Stimulated activated CD4-positive, alpha-beta T cell treated with anti-CD3 and anti-CD28 coated beads, TNF-alpha, amount 100 ng/mL, for 48 hours (primary cell): ENCODE measurements around the gene VWDE.
A peak's percentile ranks its signal among the peaks of the same experiment; 100 is the strongest.
"Not testable (repeated sequence)": the region's sequence is repeated elsewhere in the genome, so short reads cannot be mapped to it uniquely, and the experiment has no call there.

Experiments used
- DNase-seq, 3 donors: peaks; one replicate each; pipeline ENCODE4 v3.0.0-alpha.2; 2020; ENCODE audit warnings: low read depth in 3 of 3

VWDE gene

GRCh38 chr7:12403287-12404181 is at the start of gene VWDE:
Gene VWDE (minus strand): TSS chr7:12403865. CDS start chr7:12403716, 149 bp downstream.
- DNase-seq, result peak; percentile 31 to 37 (median 31)

- not testable (repeated sequence) for DNase-seq
These were observed 49.5 kb upstream of the VWDE start for GRCh38 chr7:12453136-12453535.

- DNase-seq, result no peak
These were observed 47.0 kb upstream of the VWDE start for GRCh38 chr7:12450615-12451014.

GRCh38 chr7:12444785-12445184 is 41.1 kb upstream of the VWDE start:
- no peak for DNase-seq

GRCh38 chr7:12440229-12440628 is 36.6 kb upstream of the VWDE start:
- no peak for DNase-seq

GRCh38 chr7:12436896-12437535 is 33.4 kb upstream of the VWDE start:
- DNase-seq, result no peak

- DNase-seq, result no peak
These were observed 32.5 kb upstream of the VWDE start for GRCh38 chr7:12436126-12436525.

- DNase-seq, result no peak
These were observed 30.5 kb upstream of the VWDE start for GRCh38 chr7:12434012-12434642.

GRCh38 chr7:12431886-12432556 is 28.4 kb upstream of the VWDE start:
- DNase-seq, result no peak

GRCh38 chr7:12425311-12425710 is 21.6 kb upstream of the VWDE start:
- no peak for DNase-seq

GRCh38 chr7:12423997-12424745 is 20.5 kb upstream of the VWDE start:
- DNase-seq, result no peak

GRCh38 chr7:12423355-12423996 is 19.8 kb upstream of the VWDE start:
- no peak for DNase-seq

- DNase-seq, result no peak
These were observed 19.1 kb upstream of the VWDE start for GRCh38 chr7:12422554-12423320.

- DNase-seq, result no peak
These were observed 14.8 kb upstream of the VWDE start for GRCh38 chr7:12418452-12418851.

- DNase-seq, result no peak
These were observed 11.4 kb upstream of the VWDE start for GRCh38 chr7:12415072-12415471.

- DNase-seq, result no peak
These were observed 8.7 kb upstream of the VWDE start for GRCh38 chr7:12412407-12412806.

GRCh38 chr7:12410523-12410922 is 6.9 kb upstream of the VWDE start:
- DNase-seq, result no peak

GRCh38 chr7:12409097-12409711 is 5.5 kb upstream of the VWDE start:
- no peak for DNase-seq

- not testable (repeated sequence) for DNase-seq
These were observed 4.0 kb upstream of the VWDE start for GRCh38 chr7:12407652-12408051.

GRCh38 chr7:12402365-12402725 is 1.3 kb downstream of the VWDE start:
- DNase-seq, result no peak
